Esophagus squamous epithelium (tissue), 4 donors: ENCODE measurements around the gene PIBF1.

Experiments used
- POLR2A ChIP-seq, 4 donors: fragments of 450-650 bp; IDR thresholded peaks; one replicate each; pipeline ENCODE4 v1.6.1; 2017; ENCODE audit warnings: antibody characterized with exemption in 4 of 4, mild to moderate bottlenecking in 4 of 4, moderate library complexity in 3 of 4
- TF ChIP-seq, protein P1 (sequence below), 6 experiments: fragments of 450-650 bp in 4 of 6; fragments of 200-600 bp in 2 of 6; sonication (generic) in 2 of 6; IDR thresholded peaks; one replicate each; pipeline ENCODE4 v1.5.1; 2016 to 2019; ENCODE audit warnings: antibody characterized with exemption in 6 of 6, mild to moderate bottlenecking in 4 of 6, moderate library complexity in 4 of 6

DNA sequence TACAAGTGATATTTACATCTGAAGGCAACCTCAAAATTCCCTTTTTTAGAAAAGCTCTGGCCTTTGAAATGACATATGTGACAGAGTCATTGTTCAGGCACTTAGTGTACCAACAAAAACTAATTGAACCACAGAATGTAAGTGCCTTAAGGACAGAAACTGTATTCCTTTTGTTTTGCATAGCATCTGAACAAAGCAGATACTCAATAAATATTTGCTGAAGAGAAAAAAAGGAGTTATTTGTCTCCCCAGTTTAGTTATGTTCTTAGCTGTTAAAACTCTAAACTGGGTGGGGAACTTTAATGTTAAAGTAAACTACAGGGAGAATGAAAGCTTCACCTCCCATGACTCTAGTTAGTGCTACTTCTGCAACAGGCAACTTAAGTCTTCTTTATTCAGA lies 220.0 kb downstream of the PIBF1 start:
- TF ChIP-seq, protein P1, sequence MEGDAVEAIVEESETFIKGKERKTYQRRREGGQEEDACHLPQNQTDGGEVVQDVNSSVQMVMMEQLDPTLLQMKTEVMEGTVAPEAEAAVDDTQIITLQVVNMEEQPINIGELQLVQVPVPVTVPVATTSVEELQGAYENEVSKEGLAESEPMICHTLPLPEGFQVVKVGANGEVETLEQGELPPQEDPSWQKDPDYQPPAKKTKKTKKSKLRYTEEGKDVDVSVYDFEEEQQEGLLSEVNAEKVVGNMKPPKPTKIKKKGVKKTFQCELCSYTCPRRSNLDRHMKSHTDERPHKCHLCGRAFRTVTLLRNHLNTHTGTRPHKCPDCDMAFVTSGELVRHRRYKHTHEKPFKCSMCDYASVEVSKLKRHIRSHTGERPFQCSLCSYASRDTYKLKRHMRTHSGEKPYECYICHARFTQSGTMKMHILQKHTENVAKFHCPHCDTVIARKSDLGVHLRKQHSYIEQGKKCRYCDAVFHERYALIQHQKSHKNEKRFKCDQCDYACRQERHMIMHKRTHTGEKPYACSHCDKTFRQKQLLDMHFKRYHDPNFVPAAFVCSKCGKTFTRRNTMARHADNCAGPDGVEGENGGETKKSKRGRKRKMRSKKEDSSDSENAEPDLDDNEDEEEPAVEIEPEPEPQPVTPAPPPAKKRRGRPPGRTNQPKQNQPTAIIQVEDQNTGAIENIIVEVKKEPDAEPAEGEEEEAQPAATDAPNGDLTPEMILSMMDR (IDR thresholded peaks at IDR 0.05) = no peak
- no peak for TF ChIP-seq POLR2A (IDR thresholded peaks at IDR 0.05)
